Subcutaneous adipose tissue (tissue), 4 donors: ENCODE data around the gene TBC1D24. TPM values are rescaled to one million over a fixed set of nuclear protein-coding genes. Genes with fewer than 3 reads are reported as not detected.

Source experiments
- CTCF ChIP-seq: fragments of 450-650 bp; IDR thresholded peaks from one replicate; pipeline ENCODE4 v1.5.1; 2016; ENCODE audit warnings: low read depth, mild to moderate bottlenecking, control low read depth, antibody characterized with exemption, moderate library complexity
- total RNA-seq, 4 donors: library from RNA; depleted of rRNA; stranded (reverse); fragments of >200 nt; gene quantifications; one replicate each; pipeline ENCODE4 v1.1.0, GENCODE V29; 2016

TBC1D24 gene
- total RNA-seq, 4 donors from 2014 or later: 7.0 to 30.1 (median 8.1) TPM

GRCh38 chr16:2495041-2495440, 20.1 kb downstream of the TBC1D24 start:
- no peak for TF ChIP-seq CTCF

DNA sequence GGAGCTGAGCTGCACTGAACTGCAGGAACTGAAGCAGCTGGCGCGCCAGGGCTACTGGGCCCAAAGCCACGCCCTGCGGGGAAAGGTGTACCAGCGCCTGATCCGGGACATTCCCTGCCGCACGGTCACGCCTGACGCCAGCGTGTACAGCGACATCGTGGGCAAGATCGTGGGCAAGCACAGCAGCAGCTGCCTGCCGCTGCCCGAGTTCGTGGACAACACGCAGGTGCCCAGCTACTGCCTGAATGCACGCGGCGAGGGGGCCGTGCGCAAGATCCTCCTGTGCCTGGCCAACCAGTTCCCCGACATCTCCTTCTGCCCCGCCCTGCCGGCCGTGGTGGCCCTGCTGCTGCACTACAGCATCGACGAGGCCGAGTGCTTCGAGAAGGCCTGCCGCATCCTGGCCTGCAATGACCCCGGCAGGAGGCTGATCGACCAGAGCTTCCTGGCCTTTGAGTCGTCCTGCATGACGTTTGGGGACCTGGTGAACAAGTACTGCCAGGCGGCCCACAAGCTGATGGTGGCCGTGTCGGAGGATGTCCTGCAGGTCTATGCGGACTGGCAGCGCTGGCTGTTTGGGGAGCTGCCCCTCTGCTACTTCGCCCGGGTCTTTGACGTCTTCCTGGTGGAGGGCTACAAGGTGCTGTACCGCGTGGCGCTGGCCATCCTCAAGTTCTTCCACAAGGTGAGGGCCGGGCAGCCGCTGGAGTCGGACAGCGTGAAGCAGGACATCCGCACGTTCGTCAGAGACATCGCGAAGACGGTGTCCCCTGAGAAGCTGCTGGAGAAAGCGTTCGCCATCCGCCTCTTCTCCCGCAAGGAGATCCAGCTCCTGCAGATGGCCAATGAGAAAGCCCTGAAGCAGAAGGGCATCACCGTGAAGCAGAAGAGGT, 21.5 kb downstream of the TBC1D24 start:
- TF ChIP-seq CTCF: no peak

GRCh38 chr16:2497116-2497630, 22.2 kb downstream of the TBC1D24 start:
- TF ChIP-seq CTCF: no peak

DNA sequence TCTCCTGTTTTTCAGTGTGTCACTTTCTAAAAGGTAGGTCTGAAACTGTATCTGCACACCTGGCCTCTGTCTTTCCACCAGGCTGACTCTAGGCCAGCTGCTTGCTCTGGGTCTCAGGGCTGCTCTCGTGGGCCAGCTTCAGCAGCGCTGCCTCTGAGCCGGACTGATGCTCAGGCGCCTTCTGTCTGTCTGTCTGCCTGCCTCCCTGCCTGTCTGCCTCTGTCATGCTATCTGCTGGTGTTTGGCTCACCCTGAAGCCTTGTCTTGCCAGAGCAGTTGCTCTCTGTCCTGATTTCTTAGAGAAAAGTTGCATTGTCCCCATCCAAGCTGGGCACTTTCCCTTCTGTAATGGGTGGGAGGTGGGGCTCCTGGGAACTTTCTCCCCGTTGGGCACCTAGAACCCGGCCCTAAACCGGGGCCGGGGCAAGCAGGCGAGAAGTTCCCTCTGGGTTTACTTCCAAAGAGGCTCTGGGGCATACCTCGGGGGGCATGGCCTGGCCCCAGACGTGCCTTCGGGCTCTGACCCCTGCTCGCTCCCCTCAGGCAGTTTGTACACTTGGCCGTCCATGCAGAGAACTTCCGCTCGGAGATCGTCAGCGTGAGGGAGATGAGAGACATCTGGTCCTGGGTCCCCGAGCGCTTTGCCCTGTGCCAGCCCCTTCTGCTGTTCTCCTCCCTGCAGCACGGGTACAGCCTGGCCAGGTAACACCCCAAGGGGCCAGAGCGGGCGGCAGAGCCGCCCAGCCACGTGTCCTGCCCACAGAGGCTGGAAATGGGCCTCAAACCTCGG, 23.0 kb downstream of the TBC1D24 start:
- TF ChIP-seq CTCF: no peak

- no peak for TF ChIP-seq CTCF
Measured at GRCh38 chr16:2498531-2499253, 23.8 kb downstream of the TBC1D24 start.

- TF ChIP-seq CTCF: no peak
Measured at GRCh38 chr16:2499454-2499853, 24.5 kb downstream of the TBC1D24 start.
